HepG2 (cell line): Measurements from ENCODE around the gene SEMA7A. TPM values are rescaled to one million over a fixed set of nuclear protein-coding genes. Genes with fewer than 3 reads are reported as not detected.
A peak's percentile ranks its signal among the peaks of the same experiment; 100 is the strongest.

ENCODE experiments used
- CAMTA2 ChIP-seq: sonication (generic); formaldehyde crosslinking; IDR thresholded peaks from 2 replicates; pipeline ENCODE4 v1.4.0; 2020; ENCODE audit warnings: mild to moderate bottlenecking, missing genetic modification reagents, borderline replicate concordance
- HCFC1 ChIP-seq: fragments of 150-350 bp; IDR thresholded peaks from 2 replicates; pipeline ENCODE4 v1.6.1; 2014; ENCODE audit warnings: low read depth, low read length
- IKZF4 ChIP-seq: sonication (generic); formaldehyde crosslinking; IDR thresholded peaks from 2 replicates; pipeline ENCODE4 v1.5.1; 2020; ENCODE audit warnings: borderline replicate concordance, mild to moderate bottlenecking, low read depth, missing genetic modification reagents; ENCODE audit errors: not compliant biosample characterization
- NBN ChIP-seq: fragments of 450-650 bp; conservative IDR thresholded peaks from 2 replicates; pipeline ENCODE4 v1.6.1; 2017
- SCMH1 ChIP-seq: sonication (generic); formaldehyde crosslinking; IDR thresholded peaks from 2 replicates; pipeline ENCODE4 v1.9.0; 2021; ENCODE audit warnings: missing genetic modification reagents, mild to moderate bottlenecking, borderline replicate concordance
- SP140L ChIP-seq: sonication (generic); formaldehyde crosslinking; IDR thresholded peaks from 2 replicates; pipeline ENCODE4 v1.4.0; 2020; ENCODE audit warnings: missing genetic modification reagents, borderline replicate concordance
- ZMAT3 ChIP-seq: sonication (generic); formaldehyde crosslinking; conservative IDR thresholded peaks from 2 replicates; pipeline ENCODE4 v1.7.0; 2021; ENCODE audit warnings: missing genetic modification reagents
- ZNF225 ChIP-seq: sonication (generic); formaldehyde crosslinking; IDR thresholded peaks from 2 replicates; pipeline ENCODE4 v1.4.0; 2020; ENCODE audit warnings: mild to moderate bottlenecking, missing genetic modification reagents
- ZNF383 ChIP-seq: sonication (generic); formaldehyde crosslinking; IDR thresholded peaks from 2 replicates; pipeline ENCODE4 v1.4.0; 2020; ENCODE audit warnings: missing genetic modification reagents, mild to moderate bottlenecking, borderline replicate concordance
- ZNF567 ChIP-seq: sonication (generic); formaldehyde crosslinking; IDR thresholded peaks from 2 replicates; pipeline ENCODE4 v1.8.1; 2023; ENCODE audit warnings: mild to moderate bottlenecking, missing genetic modification reagents, borderline replicate concordance
- ZNF891 ChIP-seq: sonication (generic); formaldehyde crosslinking; IDR thresholded peaks from 2 replicates; pipeline ENCODE4 v1.5.0; 2020; ENCODE audit warnings: mild to moderate bottlenecking, missing genetic modification reagents
- polyA plus RNA-seq, 8 experiments: library from polyadenylated mRNA; depleted of rRNA in 3 of 8; stranded (reverse) in 7 of 8; unstranded in 1 of 8; fragments of >200 nt; fragmentation: Illumina TruSeq in 4 of 8; extraction: Trizol in 4 of 8; gene quantifications; 2 replicates each; pipeline versions ENCODE4 v1.2.1 to v1.2.3, GENCODE V29; 2011 to 2016; ENCODE audit warnings: low read depth in 4 of 8, missing spikeins in 1 of 8, mixed read lengths in 1 of 8; ENCODE audit not compliant: insufficient read depth in 1 of 8
- total RNA-seq, 5 experiments: library from RNA; depleted of rRNA; stranded (reverse); fragments of >200 nt; fragmentation: Illumina TruSeq; extraction: Trizol; gene quantifications; 2 replicates each; pipeline ENCODE4 v1.2.3, GENCODE V29; 2016; ENCODE audit warnings: low read depth in 1 of 5
- TF ChIP-seq, protein P1 (sequence below): sonication (generic); formaldehyde crosslinking; IDR thresholded peaks from 2 replicates; pipeline ENCODE4 v1.4.0; 2020; ENCODE audit warnings: missing genetic modification reagents
- TF ChIP-seq, protein P2 (sequence below): sonication (generic); formaldehyde crosslinking; IDR thresholded peaks from 2 replicates; pipeline ENCODE4 v1.5.1; 2020; ENCODE audit warnings: missing genetic modification reagents, mild to moderate bottlenecking, borderline replicate concordance
- TF ChIP-seq, protein P3 (sequence below): sonication (generic); formaldehyde crosslinking; IDR thresholded peaks from 2 replicates; pipeline ENCODE4 v1.4.0; 2020; ENCODE audit warnings: mild to moderate bottlenecking, missing genetic modification reagents, borderline replicate concordance
- TF ChIP-seq, protein P4 (sequence below): sonication (generic); formaldehyde crosslinking; IDR thresholded peaks from 2 replicates; pipeline ENCODE4 v1.4.0; 2020; ENCODE audit warnings: missing genetic modification reagents
- TF ChIP-seq, protein P5 (sequence below): IDR thresholded peaks from 2 replicates; pipeline ENCODE4 v1.6.1; 2016; ENCODE audit warnings: low read depth, borderline replicate concordance

Gene SEMA7A
- total and polyA plus RNA-seq, 2 of the 13 experiments (the other 11 are each of a cell fraction or from before 2014, with no cell fraction given), result 9.0 to 15.8 TPM

DNA sequence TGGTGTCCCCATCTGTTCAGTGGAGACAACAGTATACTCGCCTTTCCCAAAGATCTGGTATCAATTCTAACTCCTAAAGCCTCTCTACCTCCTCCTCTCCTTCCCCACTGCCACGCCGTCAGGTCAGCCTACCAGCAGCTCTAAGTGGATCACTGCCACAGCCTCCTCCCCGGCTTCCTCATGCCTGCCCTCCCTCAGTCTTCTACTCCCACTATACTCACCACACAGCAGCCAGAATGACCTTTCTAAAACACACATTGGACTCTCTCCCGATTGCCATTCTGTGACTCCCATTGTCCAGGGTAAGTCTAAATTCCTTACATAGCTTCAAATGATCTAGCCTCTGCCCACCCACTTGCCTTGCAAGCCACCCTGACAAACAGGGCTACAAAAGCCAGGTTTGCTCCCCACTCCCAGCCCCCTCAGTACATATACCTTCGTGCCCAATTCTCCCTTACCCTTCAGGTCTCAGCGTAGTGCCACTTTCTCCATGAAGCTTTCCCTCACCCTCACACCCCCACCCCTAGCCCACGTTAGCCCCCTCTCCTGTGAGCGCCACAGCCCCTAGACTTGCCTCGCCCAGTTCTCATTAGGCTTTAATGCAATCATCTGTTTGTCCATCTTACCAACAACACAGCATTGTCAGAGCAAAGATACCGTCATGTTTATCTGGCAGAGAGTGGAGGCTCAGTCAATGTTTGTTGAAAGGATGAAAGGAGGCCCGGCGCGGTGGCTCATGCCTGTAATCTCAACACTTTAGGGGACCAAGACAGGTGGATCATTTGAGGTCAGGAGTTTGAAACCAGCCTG, 9.5 kb upstream of the SEMA7A start (continued):
- TF ChIP-seq, protein P1, sequence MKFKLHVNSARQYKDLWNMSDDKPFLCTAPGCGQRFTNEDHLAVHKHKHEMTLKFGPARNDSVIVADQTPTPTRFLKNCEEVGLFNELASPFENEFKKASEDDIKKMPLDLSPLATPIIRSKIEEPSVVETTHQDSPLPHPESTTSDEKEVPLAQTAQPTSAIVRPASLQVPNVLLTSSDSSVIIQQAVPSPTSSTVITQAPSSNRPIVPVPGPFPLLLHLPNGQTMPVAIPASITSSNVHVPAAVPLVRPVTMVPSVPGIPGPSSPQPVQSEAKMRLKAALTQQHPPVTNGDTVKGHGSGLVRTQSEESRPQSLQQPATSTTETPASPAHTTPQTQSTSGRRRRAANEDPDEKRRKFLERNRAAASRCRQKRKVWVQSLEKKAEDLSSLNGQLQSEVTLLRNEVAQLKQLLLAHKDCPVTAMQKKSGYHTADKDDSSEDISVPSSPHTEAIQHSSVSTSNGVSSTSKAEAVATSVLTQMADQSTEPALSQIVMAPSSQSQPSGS (CRISPR knock-in tag), result peak; percentile 92
- no peak for TF ChIP-seq IKZF4 (CRISPR knock-in tag)
- TF ChIP-seq NBN, result no peak
- TF ChIP-seq, protein P2, sequence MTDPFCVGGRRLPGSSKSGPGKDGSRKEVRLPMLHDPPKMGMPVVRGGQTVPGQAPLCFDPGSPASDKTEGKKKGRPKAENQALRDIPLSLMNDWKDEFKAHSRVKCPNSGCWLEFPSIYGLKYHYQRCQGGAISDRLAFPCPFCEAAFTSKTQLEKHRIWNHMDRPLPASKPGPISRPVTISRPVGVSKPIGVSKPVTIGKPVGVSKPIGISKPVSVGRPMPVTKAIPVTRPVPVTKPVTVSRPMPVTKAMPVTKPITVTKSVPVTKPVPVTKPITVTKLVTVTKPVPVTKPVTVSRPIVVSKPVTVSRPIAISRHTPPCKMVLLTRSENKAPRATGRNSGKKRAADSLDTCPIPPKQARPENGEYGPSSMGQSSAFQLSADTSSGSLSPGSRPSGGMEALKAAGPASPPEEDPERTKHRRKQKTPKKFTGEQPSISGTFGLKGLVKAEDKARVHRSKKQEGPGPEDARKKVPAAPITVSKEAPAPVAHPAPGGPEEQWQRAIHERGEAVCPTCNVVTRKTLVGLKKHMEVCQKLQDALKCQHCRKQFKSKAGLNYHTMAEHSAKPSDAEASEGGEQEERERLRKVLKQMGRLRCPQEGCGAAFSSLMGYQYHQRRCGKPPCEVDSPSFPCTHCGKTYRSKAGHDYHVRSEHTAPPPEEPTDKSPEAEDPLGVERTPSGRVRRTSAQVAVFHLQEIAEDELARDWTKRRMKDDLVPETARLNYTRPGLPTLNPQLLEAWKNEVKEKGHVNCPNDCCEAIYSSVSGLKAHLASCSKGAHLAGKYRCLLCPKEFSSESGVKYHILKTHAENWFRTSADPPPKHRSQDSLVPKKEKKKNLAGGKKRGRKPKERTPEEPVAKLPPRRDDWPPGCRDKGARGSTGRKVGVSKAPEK (CRISPR knock-in tag), result no peak
- TF ChIP-seq, protein P3, sequence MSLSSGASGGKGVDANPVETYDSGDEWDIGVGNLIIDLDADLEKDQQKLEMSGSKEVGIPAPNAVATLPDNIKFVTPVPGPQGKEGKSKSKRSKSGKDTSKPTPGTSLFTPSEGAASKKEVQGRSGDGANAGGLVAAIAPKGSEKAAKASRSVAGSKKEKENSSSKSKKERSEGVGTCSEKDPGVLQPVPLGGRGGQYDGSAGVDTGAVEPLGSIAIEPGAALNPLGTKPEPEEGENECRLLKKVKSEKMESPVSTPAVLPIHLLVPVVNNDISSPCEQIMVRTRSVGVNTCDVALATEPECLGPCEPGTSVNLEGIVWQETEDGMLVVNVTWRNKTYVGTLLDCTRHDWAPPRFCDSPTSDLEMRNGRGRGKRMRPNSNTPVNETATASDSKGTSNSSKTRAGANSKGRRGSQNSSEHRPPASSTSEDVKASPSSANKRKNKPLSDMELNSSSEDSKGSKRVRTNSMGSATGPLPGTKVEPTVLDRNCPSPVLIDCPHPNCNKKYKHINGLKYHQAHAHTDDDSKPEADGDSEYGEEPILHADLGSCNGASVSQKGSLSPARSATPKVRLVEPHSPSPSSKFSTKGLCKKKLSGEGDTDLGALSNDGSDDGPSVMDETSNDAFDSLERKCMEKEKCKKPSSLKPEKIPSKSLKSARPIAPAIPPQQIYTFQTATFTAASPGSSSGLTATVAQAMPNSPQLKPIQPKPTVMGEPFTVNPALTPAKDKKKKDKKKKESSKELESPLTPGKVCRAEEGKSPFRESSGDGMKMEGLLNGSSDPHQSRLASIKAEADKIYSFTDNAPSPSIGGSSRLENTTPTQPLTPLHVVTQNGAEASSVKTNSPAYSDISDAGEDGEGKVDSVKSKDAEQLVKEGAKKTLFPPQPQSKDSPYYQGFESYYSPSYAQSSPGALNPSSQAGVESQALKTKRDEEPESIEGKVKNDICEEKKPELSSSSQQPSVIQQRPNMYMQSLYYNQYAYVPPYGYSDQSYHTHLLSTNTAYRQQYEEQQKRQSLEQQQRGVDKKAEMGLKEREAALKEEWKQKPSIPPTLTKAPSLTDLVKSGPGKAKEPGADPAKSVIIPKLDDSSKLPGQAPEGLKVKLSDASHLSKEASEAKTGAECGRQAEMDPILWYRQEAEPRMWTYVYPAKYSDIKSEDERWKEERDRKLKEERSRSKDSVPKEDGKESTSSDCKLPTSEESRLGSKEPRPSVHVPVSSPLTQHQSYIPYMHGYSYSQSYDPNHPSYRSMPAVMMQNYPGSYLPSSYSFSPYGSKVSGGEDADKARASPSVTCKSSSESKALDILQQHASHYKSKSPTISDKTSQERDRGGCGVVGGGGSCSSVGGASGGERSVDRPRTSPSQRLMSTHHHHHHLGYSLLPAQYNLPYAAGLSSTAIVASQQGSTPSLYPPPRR (CRISPR knock-in tag), result peak; percentile 97
- no peak for TF ChIP-seq ZNF891 (CRISPR knock-in tag)
- TF ChIP-seq CAMTA2 (CRISPR knock-in tag), result no peak
- peak; percentile 87; the same call in 1 of the 2 replicates for TF ChIP-seq SP140L (CRISPR knock-in tag)
- no peak for TF ChIP-seq ZNF567 (CRISPR knock-in tag)
- TF ChIP-seq SCMH1 (CRISPR knock-in tag), result no peak
- TF ChIP-seq ZNF225, result no peak
- no peak for TF ChIP-seq ZNF383 (CRISPR knock-in tag)
- TF ChIP-seq, protein P4, sequence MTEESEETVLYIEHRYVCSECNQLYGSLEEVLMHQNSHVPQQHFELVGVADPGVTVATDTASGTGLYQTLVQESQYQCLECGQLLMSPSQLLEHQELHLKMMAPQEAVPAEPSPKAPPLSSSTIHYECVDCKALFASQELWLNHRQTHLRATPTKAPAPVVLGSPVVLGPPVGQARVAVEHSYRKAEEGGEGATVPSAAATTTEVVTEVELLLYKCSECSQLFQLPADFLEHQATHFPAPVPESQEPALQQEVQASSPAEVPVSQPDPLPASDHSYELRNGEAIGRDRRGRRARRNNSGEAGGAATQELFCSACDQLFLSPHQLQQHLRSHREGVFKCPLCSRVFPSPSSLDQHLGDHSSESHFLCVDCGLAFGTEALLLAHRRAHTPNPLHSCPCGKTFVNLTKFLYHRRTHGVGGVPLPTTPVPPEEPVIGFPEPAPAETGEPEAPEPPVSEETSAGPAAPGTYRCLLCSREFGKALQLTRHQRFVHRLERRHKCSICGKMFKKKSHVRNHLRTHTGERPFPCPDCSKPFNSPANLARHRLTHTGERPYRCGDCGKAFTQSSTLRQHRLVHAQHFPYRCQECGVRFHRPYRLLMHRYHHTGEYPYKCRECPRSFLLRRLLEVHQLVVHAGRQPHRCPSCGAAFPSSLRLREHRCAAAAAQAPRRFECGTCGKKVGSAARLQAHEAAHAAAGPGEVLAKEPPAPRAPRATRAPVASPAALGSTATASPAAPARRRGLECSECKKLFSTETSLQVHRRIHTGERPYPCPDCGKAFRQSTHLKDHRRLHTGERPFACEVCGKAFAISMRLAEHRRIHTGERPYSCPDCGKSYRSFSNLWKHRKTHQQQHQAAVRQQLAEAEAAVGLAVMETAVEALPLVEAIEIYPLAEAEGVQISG (CRISPR knock-in tag), result peak; percentile 71
- TF ChIP-seq, protein P5, sequence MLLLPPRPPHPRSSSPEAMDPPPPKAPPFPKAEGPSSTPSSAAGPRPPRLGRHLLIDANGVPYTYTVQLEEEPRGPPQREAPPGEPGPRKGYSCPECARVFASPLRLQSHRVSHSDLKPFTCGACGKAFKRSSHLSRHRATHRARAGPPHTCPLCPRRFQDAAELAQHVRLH (CRISPR knock-in tag), result no peak
- TF ChIP-seq HCFC1, result no peak
- no peak for TF ChIP-seq ZMAT3 (CRISPR knock-in tag)
